Testis (tissue), 2 donors: ENCODE measurements around the gene CDKAL1.

Source experiments
- CTCF ChIP-seq, 3 experiments: fragments of 450-650 bp in 2 of 3; fragments of 200-600 bp in 1 of 3; sonication (generic) in 1 of 3; IDR thresholded peaks; one replicate each; pipeline ENCODE4 v1.5.1; 2016 to 2019; ENCODE audit warnings: antibody characterized with exemption in 3 of 3, mild to moderate bottlenecking in 2 of 3, moderate library complexity in 1 of 3
- POLR2A ChIP-seq: fragments of 450-650 bp; IDR thresholded peaks from one replicate; pipeline ENCODE4 v1.6.1; 2017; ENCODE audit warnings: antibody characterized with exemption, mild to moderate bottlenecking, moderate library complexity

- TF ChIP-seq CTCF (IDR thresholded peaks at IDR 0.05) (no peak), POLR2A (no peak)
These were observed 127.5 kb downstream of the CDKAL1 start for GRCh38 chr6:20661721-20662120.
